Stimulated activated CD4-positive, alpha-beta T cell treated with anti-CD3 and anti-CD28 coated beads, Interleukin-1b, Interleukin-23, amount 100 ng/mL, for 24 hours (primary cell): Measurements from ENCODE around the gene HMCN1.

Experiments used
- DNase-seq, 4 experiments: peaks; one replicate each; pipeline ENCODE4 v3.0.0-alpha.2; 2020; ENCODE audit warnings: low read depth in 4 of 4, low spot score in 1 of 4

HMCN1 gene

GRCh38 chr1:185733818-185734735, at the start of gene HMCN1:
TSS of gene HMCN1 (plus strand) at chr1:185734391. CDS start at chr1:185734780, 389 bp downstream.
- DNase-seq = no peak

DNA sequence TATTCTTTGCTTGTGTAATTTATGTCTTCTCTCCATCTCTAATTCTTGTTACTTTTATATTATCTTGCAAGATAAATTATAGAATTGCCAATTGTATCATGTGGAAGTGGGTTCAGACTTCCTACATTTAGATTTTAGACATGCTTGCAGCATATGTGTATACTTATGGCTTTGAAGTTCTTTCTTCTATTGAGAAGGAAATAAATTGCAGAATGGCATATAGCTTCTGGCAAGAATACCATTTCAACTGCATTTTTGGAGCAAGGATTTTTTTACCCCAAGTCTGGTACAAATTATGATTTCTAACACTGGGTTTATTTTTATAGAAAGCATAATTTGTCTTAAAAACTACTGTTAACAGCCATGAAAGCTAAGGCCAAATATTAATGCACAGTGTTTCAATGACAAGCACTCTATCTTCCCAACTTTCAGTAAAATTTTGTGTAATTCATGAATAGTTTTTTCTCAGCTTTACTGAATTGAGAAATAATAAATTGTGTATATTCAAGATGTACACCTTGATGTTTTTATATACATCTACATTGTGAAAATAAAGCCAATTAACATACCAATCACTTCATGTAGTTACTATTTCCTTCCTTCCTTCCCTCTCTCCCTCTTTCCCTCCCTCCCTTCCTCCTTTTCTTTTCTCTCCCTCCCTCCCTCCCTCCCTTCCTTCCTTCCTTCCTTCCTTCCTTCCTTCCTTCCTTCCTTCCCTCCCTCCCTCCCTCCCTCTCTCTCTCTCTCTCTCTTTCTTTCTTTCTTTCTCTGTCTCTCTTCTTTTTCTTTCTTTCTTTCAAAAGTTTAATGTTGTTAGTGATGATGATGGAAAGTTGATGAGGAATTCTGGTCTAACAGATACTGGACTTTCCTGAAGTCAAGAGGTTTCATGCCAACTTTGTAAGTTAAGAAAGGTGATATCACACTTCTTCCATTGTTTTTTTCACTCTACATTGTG, 47.1 kb upstream of the HMCN1 start:
- DNase-seq = no peak

- no peak for DNase-seq
Observed at GRCh38 chr1:185690527-185690926, 43.7 kb upstream of the HMCN1 start.

DNA sequence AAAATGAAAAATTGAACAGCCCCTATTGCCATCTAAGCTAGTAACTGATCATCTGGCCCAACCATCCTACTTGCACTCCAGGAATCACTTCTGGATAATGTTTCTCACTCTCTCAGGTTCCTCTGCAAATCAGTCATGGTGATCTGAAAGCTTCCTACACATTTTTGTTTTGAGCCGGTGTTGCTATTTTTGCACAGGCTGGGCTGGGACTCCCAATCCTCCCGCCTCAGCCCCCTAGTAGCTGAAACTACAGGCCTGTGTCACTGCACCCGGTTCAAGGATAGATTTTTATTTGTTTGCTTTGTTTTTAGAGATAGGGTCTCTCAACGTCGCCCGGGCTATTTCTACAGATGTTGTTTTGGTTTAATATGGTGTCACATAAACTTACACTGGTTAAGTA, 40.5 kb upstream of the HMCN1 start:
- no peak for DNase-seq

DNA sequence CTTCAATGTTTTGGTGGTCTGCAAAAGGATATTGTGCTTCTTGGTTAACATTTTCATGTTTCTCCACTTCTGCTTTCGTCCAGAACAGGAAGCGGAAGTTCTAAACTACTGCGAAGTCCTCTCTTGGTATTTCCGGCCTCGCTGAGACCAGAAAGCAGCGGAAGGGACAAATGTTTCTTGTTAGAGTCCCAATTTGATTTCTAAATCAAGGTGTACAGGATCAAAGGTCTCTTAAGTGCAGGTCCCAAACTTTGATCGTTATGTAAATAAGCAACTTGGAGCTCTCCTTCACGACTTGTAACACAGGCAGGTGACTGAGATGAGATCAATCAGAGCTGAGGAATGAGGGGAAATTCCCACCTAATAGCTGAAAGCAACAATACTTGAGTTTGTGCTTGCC, 40.1 kb upstream of the HMCN1 start:
- no peak for DNase-seq

DNA sequence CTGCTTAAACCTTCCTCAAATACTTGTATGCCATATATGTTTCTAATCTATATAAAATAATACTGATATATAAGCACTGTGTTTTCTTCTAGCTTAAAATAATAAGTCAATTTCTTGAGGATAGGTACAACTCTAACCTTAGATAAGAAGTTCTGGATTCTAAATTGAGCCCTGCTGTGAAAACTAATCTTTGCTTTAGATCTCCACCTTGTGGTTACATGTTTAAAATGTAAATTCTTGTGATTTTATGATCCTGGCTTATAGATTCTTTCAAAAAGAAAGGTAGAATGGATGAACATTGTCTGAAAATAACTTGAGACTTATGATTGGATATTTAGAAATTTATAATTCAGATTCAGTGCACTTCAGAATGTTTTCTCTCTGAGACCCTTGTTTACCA, 38.9 kb upstream of the HMCN1 start:
- DNase-seq = no peak

GRCh38 chr1:185696422-185697150, 37.6 kb upstream of the HMCN1 start:
- DNase-seq = no peak

DNA sequence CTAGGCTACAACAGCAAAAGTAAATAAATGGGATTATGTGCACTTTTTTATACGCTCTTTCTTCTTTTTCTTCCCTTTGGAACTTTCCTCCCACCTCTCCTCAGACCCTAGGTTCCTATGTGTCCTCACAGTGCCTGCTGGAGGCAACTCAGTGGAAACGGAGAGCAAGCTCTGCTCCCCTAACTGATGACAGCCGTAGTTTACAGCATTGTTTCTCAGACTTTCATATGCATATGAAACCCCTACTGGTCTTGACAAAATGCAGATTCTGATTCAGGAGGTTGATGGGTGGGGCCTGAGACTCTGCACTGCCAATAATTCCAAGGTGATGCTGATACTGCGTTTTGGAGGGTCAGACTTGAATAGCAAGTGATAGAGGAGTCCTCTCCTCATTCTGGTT, 34.3 kb upstream of the HMCN1 start:
- DNase-seq = no peak

- no peak for DNase-seq
Observed at GRCh38 chr1:185701650-185702049, 32.5 kb upstream of the HMCN1 start.

DNA sequence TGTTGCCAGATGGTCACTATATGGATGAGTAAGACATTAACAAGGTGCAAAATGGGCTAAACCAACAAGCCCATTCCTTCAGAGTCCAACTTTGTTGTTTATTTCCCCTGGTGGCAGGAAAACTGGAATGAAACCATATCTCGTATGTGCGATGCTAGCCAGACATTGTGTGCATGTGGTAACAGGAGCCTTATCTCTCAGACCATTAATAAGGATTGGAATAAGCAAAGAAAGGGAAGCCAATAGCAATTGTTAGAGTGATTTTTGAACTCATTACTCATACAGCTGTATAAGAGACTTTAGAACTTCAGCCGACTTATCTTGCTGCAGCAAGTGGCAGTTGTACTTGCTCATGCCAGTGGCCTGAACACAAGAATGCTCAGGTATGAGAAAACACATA, 30.0 kb upstream of the HMCN1 start:
- no peak for DNase-seq

DNA sequence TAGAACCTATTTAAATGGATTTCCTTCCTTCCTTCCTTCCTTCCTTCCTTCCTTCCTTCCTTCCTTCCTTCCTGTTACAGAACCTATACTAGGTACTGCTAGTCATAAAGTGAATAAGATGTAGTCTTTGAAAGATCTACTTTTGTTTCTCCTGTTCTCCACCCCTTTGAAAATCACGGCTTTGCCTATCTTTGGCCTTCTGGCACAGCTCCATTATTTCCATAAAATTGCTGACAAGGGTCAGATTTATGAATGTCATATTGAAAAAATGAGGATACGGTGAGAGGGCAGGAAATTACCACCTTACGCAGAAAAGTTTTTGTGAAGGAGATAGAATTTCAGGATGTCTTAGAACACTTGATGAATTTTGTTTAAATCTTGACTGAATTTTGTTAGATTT, 18.1 kb upstream of the HMCN1 start:
- DNase-seq = no peak

DNA sequence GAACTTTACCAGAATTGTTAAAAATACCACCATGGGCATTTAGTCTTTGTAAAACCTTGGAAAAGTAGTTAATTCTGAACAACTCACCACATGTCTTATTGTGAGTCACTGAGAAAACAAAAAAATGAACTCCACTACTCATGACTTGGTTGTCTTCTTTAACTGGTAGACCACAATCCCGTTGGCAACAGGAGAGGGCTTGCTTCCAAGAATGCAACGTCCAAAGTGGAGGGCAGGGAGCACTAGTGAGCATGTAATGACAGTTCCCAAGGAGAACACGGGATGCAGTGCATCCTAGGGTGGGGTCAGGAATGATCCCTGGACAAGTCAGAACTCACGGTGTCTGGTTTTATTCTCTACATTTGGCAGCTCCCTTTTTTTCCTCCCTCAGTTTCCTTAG, 15.2 kb upstream of the HMCN1 start:
- DNase-seq = no peak

- DNase-seq = no peak
Observed at GRCh38 chr1:185720633-185721272, 13.4 kb upstream of the HMCN1 start.

GRCh38 chr1:185721553-185721952, 12.6 kb upstream of the HMCN1 start:
- no peak for DNase-seq

GRCh38 chr1:185722098-185722497, 12.1 kb upstream of the HMCN1 start:
- DNase-seq = no peak

DNA sequence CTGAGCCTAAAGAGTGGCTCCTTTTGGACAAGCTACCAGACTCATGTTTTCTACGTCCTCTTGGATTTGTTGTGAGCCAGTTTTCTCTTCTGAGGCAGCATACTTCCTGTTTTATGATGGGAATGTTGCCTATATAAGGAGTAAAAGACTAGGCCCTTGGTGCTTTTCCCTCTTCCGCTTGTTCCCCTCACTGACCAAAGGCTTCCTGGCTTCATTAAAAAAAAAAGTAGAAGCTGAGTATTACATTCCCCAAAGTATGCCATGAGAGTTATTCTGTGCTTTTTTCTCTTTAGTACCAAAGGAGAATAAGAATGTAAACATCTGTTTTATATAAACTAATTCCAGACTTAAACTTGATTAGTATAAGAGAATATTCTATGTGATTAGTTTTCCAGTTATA, 6.5 kb upstream of the HMCN1 start:
- DNase-seq = no peak

GRCh38 chr1:185731446-185731845, 2.7 kb upstream of the HMCN1 start:
- DNase-seq = no peak

DNA sequence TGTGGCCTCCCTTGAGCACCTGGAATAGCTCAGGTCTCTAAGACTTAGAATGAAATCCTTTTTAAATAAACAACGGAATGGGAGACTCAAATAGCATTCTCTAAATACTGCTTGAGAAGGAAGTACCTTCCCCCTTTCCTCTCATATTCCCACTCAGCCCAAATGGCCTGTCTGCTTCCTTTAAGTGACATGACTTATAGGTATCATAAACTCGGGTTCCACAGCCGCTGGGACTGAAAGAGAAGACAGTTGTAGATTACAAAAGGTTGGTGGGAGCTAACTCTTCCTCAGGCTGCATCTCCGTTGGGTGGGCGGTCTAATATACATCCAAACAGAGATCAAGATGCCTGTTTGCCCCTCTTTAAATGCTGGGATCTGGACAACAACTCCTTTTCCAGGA, 1.2 kb upstream of the HMCN1 start:
- DNase-seq = no peak

DNA sequence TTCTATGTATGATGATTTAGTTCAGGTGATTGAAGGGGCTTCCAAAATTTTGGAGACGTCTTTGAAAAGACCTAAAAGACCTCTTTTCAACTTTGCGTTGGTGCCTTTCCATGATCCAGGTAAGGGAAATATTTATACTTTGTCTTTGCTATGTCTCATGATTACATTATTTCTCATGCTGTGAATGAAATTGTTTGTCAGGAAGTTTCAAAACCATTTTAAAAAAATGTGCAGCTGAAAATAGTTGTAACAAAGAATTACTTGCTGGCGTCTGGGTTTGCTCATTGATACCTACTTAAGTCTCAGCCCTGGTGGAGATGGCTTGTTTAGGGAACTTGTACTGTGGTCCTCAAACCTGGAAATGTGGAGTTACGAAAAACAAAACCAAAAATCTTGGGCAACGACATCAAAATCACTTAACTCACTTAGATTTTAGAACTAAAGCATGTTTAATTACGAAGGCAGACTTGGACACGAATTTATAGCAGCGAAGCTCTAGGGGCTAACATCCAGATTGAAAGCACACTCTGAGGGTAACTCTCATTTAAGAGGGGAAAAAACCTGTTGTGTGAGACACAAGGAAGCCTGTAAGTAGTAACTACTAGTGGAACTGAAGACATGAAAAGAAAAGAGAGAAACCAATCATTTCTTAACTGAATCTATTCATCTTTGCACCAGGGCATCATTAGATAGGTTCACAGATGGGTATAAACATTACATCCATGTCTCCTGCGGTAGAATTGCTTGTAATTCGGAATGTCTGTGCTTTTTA, 924 bp downstream of the HMCN1 start:
- no peak for DNase-seq

GRCh38 chr1:185735701-185736064, 1.5 kb downstream of the HMCN1 start:
- no peak for DNase-seq
